Retina (tissue), 1 donor: ENCODE data around the gene TRAPPC5.

ENCODE experiments used
- DNase-seq: peaks from one replicate; pipeline ENCODE4 v3.0.0-alpha.2; 2016

Gene TRAPPC5

DNA sequence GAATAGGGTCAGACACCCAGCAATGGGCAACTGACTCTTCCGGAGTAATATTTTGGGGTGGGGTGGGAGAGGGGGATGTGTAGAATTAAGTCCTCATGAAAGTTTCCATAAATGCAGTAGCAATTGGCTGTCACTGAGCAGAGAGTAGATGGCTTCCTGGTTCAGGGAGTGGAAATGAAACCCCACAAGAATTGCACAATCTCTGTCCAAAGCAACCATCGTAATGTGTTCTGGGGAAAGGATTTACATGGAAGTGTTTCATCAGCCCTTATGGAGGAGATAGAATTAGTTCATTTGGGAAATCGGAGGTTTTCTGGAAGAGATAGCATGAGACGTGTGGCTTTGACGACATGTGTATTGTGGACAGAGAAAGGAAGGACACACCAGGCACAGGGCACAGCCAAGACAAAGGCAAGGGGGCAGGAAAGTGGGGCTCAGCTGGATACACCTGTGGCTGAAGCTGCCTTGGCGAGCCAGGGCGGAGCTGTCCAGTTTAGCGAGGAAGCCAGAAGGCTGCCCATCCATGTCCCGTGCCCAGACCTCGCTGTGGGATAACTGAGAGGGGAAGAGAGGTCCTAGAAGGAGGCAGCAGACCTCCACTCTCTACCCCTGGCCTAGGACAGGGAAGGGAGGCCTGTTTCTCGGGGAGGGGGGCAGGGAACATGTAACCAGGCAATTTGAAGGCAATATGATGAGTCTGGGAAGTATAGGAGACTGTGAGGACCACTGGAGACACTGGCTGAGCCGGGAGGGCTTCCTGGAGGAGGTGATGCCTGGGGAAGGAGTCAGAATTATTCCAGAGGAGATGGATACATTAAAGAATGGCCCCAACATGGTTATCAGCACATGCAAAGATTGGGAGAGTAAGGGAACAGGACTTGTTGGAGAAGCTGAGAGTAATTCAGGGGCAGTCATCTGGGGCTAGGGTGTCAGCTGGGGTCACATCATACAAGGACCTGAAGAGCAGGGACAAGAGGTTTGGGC is 53.9 kb downstream of the TRAPPC5 start:
- no peak for DNase-seq

GRCh38 chr19:7736148-7736547 is 55.5 kb downstream of the TRAPPC5 start:
- no peak for DNase-seq

- DNase-seq, result no peak
Observed at GRCh38 chr19:7737215-7737614, 56.6 kb downstream of the TRAPPC5 start.
